Body of pancreas (tissue), 4 donors: Measurements from ENCODE around the gene CFAP119.

Source experiments
- POLR2A ChIP-seq, 3 donors: fragments of 450-650 bp; IDR thresholded peaks; one replicate each; pipeline ENCODE4 v1.6.1; 2016; ENCODE audit warnings: antibody characterized with exemption in 3 of 3, mild to moderate bottlenecking in 2 of 3
- TF ChIP-seq, protein P1 (sequence below), 7 experiments: fragments of 450-650 bp in 4 of 7; fragments of 200-600 bp in 3 of 7; sonication (generic) in 3 of 7; IDR thresholded peaks; one replicate each; pipeline ENCODE4 v1.5.1; 2016 to 2019; ENCODE audit warnings: antibody characterized with exemption in 7 of 7

DNA sequence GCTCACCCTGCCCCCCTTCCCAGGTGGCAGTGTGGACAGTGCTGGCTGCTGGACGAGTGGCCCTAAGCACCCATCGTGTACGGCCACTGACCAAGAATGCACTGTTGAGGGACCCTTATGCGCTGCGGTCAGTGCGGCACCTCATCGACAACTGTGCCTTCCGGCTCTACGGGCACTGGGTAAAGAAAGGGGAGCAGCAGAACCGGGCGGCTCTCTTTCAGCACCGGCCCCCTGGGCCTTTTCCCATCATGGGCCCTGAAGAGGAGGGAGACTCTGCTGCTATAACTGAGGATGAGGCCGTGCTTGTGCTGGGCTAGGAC, 5.1 kb downstream of the CFAP119 start:
- TF ChIP-seq, protein P1, sequence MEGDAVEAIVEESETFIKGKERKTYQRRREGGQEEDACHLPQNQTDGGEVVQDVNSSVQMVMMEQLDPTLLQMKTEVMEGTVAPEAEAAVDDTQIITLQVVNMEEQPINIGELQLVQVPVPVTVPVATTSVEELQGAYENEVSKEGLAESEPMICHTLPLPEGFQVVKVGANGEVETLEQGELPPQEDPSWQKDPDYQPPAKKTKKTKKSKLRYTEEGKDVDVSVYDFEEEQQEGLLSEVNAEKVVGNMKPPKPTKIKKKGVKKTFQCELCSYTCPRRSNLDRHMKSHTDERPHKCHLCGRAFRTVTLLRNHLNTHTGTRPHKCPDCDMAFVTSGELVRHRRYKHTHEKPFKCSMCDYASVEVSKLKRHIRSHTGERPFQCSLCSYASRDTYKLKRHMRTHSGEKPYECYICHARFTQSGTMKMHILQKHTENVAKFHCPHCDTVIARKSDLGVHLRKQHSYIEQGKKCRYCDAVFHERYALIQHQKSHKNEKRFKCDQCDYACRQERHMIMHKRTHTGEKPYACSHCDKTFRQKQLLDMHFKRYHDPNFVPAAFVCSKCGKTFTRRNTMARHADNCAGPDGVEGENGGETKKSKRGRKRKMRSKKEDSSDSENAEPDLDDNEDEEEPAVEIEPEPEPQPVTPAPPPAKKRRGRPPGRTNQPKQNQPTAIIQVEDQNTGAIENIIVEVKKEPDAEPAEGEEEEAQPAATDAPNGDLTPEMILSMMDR (IDR thresholded peaks at IDR 0.05), result no peak
- TF ChIP-seq POLR2A (IDR thresholded peaks at IDR 0.05), result no peak
